Epithelial cell of proximal tubule (primary cell): ENCODE measurements around the gene IL12RB2. TPM values are rescaled to one million over a fixed set of nuclear protein-coding genes. Genes with fewer than 3 reads are reported as not detected.

ENCODE experiments used
- DNase-seq: peaks from one replicate; pipeline ENCODE4 v3.0.0-alpha.2; 2011; ENCODE audit warnings: low read depth
- H3K4me3 ChIP-seq: 2 replicates; pipeline ENCODE4 v1.5.1; 2011; ENCODE audit warnings: low read depth, mild to moderate bottlenecking, low read length
- CTCF ChIP-seq: conservative IDR thresholded peaks from 2 replicates; pipeline ENCODE4 v1.5.1; 2012; ENCODE audit warnings: low read depth, mild to moderate bottlenecking, low read length
- total RNA-seq: library from RNA; depleted of rRNA; stranded (reverse); fragments of >200 nt; gene quantifications from 2 replicates; pipeline ENCODE4 v1.2.3, GENCODE V29; 2015

The IL12RB2 gene
- total RNA-seq, 1 donor from 2014 or later: 1.3 TPM

GRCh38 chr1:67371043-67371442, 63.4 kb downstream of the IL12RB2 start:
- DNase-seq: no peak
- no peak overlapping the region for H3K4me3 ChIP-seq
- no peak for TF ChIP-seq CTCF

GRCh38 chr1:67371681-67372080, 64.0 kb downstream of the IL12RB2 start:
- no peak for TF ChIP-seq CTCF
- H3K4me3 ChIP-seq: no peak overlapping the region
- no peak for DNase-seq

- H3K4me3 ChIP-seq: no peak overlapping the region
- no peak for DNase-seq
- no peak for TF ChIP-seq CTCF
These were observed 64.5 kb downstream of the IL12RB2 start for GRCh38 chr1:67372136-67372535.

- no peak for DNase-seq
- TF ChIP-seq CTCF: no peak
- H3K4me3 ChIP-seq: no peak overlapping the region
These were observed 65.2 kb downstream of the IL12RB2 start for GRCh38 chr1:67372898-67373297.

GRCh38 chr1:67376381-67376780, 68.7 kb downstream of the IL12RB2 start:
- DNase-seq: no peak
- TF ChIP-seq CTCF: no peak
- H3K4me3 ChIP-seq: no peak overlapping the region

GRCh38 chr1:67377253-67377652, 69.6 kb downstream of the IL12RB2 start:
- no peak for DNase-seq
- no peak for TF ChIP-seq CTCF
- no peak overlapping the region for H3K4me3 ChIP-seq

- no peak for TF ChIP-seq CTCF
- peak; percentile 31 for DNase-seq
- no peak overlapping the region for H3K4me3 ChIP-seq
These were observed 73.5 kb downstream of the IL12RB2 start for GRCh38 chr1:67381154-67381553.
